Daoy (cell line): ENCODE data around the gene SUB1. TPM values are rescaled to one million over a fixed set of nuclear protein-coding genes. Genes with fewer than 3 reads are reported as not detected.
"Not testable (repeated sequence)": the region's sequence is repeated elsewhere in the genome, so short reads cannot be mapped to it uniquely, and the experiment has no call there.

Experiments
- DNase-seq: peaks from one replicate; pipeline ENCODE4 v3.0.0-alpha.2; 2015; ENCODE audit warnings: low read depth
- total RNA-seq: library from RNA; depleted of rRNA; stranded (reverse); fragments of >200 nt; shearing (Covaris generic); gene quantifications from 2 replicates; pipeline ENCODE4 v1.2.3, GENCODE V29; 2014; rRNA removed

Gene SUB1
- 353 and 407 TPM in 2 replicates for total RNA-seq

DNA sequence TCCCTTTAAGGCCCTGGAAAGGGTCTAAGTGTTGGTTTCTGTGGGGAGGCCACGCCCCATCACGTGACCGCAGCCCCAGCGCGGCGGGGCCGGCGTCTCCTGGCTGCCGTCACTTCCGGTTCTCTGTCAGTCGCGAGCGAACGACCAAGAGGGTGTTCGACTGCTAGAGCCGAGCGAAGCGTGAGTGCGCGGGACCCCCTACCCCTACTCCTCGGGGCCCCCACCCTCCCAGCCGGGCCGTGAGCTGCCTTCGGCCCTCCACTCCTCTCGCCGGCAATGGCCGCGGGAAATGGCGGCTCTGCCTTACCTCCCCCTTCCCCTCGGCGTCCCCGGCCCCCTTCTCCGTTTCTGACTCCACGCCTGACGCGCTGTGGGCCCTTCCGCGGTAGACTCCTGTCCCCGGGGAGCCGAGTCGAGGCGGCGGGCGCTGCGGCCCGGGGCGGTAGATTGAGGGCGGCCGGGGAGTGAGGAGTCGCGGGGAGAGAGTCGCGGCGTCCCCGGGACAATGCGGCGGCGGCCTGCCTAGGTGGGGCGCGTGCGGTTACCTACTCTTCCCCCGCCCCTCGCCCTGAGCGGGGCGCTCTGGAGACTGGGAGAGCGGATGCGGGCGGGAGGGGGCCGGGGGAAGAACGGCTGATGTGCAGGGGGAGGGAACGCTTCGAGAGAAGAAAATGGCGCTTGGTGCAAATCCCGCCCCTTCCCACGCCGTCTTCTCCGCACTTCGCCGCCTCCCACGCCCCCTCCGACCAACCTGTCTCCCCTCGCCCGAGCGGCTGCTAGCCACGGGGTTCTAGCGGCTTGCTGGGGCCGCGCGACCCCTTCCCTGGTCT is at the start of gene SUB1:
Gene SUB1 (plus strand): TSS at position 112 of the 830 bp plus-strand sequence. CDS start 2,956 bp downstream, outside the sequence.
- DNase-seq = peak; percentile 94

DNA sequence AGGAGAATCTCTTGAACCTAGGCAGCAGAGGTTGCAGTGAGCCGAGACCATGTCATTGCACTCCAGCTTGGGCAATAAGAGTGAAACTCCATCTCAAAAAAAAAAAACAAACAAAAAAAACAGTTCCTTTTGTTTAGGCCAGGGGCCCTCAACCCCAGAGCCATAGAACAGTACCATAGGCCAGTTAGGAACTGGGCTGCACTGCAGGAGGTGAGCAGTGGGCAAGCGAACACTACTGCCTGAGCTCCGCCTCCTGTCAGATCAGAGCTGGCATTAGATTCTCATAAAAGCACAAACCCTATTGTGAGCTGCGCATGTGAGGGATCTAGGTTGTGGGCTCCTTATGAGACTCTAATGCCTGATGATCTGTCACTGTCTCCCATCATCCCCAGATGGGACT is 49.1 kb upstream of the SUB1 start:
- DNase-seq = no peak

DNA sequence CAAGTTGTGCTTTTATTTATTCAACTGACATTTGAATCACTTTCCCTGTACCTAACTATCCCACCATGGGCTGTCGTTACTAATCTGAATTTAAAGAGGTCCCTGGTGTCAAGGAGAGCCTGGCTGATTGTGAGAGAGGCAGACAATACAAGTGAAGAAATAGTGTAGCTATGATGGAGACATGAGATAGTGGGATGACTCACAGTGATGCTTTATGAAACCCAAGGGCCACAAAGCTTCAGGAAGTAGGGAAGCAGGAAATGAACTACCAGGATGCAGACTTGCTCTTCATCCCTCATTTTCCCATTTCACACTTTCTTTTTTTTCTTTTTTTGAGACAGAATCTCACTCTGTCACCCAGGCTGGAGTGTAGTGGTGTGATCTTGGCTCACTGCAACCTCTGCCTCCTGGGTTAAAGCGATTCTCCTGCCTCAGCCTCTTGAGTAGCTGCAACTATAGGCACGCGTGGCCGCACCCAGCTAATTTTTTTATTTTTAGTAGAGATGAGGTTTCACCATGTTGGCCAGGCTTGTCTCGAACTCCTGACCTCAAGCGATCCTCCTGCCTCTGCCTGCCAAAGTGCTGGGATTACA is 47.8 kb upstream of the SUB1 start:
- DNase-seq = peak; percentile 74

DNA sequence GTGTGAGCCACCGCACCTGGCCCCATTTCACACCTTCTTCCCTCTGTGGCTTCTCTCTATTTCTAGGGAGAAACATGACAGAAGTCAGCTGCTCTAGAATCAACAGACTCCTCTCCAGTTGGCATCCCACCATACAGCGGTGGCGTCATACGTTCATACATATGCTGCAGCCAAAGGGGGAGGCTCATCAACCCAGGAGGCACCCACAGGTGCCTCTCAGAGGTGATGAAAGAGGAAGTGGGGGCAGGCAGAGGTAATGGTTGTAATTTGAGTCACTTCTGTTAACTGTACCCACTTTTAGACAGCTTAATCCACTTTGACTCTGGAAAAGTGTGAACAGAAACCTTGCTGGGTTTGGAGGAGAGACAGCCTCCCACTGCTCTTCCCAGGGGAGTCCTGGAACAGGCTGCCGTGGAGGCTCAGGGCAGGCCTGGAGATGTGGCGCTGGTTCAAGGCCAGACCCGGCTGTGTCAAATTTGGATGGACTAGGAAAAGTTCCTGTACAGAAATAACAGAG is 47.3 kb upstream of the SUB1 start:
- no peak for DNase-seq

DNA sequence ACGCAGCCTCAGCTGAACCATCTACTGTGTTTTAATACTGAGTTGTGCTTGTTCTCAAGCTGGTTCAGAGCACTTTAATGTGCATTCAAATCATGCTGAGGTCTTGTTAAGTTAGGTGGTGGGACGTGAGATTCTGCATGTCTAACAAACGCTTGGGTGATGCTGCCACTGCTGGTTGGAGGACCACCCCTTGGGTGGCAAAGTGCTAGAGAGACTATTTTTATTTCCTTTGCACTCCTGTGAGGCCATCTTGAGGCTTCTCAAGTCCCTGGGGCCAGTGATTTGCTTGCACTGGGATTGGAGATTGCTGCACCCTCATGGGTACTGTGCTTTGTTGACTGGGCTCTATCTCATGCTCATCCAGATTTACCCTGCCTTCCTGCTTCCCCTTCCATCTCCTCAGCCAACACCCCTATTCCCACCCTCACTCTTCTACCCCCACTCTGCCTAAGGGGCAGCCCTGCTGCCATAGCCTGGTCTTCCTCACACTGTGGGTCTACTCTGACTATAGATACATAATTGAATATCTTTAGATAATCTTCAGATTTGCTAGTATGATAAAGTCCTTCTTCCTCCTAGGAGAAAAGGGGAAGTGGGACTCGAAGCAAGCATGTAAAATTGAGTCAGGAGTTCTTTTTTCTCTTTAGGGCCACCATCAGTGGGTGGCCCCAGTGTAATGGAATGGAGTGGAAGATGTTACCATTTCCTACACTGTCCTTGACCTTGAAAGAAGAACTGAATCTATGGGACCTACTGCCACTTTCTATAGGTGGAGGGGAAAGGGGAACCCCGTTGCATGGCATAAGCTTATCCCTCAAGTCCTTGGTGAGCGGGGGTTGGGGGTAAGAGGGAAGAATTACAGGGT is 45.1 kb upstream of the SUB1 start:
- DNase-seq = no peak

DNA sequence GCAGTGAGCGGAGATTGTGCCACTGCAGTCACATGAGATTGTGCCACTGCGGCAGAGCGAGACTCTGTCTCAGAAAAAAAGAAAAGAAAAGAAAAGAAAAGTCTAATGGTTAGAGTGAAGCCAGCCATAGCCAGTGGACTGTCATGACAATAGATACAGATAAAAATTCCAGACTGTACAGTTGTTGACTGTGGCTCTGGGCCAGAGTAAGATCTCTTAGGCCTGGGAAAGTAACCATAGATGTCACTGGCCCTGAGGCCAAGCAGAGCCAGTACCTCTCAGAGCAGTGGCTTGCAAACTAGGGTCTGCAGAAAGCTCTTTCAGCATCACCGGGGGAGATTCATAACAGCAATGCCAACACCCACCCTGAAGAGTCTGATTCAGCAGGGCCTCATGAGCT is 44.1 kb upstream of the SUB1 start:
- DNase-seq = no peak

DNA sequence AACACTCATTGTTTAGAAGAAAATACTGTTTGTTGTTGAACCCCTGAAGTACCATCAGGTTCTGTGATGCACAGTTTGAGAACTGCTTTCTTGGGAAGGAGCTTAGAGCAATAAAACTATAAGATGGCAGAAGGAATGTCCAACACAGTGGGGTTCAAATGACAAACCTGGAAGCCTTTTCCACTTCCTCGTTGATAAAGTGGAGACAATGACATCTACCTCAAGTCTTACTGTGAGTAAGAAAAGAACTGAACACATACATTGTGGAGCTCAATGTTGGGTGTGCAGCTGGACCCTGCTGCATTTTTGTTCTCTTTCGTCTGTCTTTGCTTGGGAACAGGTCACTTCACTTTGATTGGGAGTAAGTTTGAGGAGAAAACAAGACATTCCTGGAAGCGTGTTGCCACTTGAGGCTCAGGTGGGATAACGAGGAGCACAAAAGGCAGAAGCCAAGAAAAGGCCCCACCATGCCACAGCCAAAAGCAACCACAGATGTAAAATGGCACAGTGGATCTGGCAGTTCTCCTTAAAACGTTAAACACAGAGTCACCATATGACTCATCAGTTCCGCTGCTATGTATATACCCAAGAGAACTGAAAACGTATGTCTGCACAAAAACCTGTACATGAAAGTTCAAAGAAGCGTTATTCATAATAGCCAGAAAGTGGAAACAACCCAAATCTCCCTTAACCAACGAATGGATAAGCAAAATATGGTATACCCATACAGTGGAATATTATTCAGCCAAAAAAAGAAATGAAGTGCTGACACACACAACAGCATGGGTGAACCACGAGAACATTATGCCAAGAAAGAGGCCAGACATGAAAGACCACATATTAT is 42.9 kb upstream of the SUB1 start:
- peak; percentile 52 for DNase-seq

DNA sequence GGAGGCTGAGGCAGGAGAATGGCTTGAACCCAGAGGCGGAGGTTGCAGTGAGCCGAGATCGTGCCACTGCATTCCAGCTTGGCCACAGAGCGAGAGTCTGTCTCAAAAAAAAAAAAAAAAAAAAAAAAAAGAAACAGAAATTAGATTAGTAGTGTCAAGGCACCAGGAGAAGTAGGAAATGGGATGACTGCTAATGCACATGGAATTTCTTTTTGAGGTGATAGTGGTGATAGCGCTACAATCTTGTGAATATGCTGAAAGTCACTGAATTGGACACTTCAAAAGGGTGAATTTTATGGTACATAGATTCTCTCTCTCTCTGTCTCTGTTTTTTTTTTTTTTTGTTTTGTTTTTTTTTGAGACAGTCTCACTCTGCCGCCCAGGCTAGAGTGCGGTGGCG is 42.1 kb upstream of the SUB1 start:
- DNase-seq = no peak

DNA sequence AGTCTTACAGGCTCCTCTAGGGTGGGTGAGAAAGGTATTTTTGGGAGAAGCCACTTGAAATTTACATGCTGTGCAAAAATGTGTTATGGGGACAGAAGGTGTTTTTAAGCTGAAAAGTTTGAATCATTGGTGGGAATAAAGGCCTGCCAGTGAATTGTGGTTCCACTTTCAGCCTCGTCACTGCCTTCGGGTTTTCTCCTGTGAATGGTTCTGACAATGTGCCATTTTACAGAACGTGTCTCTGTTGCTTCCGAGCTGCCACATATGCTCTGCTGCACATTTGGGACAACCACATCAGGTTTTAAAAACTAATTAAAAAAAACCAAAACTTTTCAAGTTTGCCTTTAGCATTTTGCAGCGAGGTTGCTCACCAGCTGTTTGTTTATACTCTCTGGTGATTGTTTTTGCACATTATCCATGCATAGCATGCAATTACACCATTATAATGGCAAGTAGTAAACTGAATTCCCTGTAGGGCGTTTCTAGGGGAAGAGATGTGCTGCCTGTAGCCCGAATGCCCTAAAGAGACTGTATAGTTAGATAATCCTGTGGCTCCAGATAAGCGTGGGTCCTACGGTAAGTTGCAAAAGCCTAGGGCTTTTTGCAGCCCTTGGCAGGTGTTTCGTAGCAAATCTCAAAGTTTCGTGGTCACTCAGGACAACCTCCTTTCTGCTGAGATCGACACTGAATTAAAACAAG is 40.1 kb upstream of the SUB1 start:
- DNase-seq = no peak

DNA sequence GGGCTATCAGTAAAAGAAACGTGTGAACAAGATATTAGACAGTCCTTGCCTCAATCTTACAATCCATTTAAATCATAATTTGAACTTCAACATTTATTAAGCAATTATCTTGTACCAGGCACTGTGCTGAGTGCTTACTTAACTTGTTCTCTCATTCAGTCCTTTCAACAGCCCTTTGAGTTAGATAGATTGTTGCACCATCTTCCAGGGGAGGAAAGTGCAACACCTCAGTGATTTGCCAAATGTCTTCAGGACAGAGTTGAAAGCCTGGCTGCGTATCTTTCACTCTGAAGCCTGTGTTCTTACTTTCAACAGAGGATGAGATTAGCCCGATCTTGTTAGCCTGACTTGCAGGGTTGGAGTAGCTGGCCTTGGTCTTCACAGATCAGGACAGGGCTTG is 34.2 kb upstream of the SUB1 start:
- DNase-seq = no peak

DNA sequence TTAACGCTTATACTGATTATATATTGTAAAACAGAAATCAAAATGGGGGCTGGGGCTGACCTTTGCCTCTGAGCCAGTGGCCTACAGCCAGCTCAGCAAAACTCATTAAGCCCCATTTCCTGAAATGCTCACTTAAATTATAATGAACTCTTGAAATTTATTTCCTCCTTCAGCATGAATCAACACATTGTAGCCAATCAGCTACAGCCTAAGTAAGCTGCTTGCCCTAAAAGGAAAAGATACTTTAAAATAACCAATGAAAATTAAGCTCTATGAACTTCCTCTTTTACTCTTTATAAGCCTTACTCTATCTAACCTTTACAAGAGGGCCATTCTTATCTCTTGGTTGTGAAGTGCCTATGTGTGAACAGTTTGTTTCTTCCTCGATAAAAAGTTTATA is 33.5 kb upstream of the SUB1 start:
- DNase-seq = no peak

DNA sequence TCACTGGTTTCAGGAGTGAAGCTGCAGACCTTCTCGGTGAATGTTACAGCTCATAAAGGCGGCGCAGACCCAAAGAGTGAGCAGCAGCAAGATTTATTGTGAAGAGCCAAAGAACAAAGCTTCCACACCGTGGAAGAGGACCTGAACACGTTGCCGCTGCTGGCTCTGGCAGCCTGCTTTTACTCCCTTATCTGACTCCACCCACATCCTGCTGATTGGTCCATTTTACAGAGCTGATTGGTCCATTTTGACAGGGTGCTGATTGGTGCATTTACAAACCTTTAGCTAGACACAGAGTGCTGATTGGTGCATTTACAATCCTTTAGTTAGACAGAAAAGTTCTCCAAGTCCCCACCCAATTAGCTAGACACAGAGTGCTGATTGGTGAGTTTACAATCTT is 32.9 kb upstream of the SUB1 start:
- not testable (repeated sequence) for DNase-seq

DNA sequence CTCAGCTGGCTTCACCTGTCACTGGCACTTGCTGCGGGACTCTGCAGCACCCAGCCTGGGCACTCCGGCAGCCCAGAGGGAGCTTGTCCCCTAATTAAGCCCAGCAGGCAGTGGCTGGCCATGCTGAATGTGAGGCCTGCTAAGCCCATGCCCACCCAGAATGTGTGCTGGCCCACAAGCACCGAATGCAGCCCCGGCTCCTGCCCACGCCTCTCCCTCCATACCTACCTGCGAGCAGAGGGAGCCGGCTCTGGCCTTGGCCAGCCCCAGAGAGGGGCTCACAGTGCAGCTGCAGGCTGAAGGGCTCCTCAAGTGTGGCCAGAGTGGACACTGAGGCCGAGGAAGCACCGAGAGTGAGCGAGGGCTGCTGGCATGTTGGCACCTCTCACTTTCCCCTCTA is 32.4 kb upstream of the SUB1 start:
- no peak for DNase-seq

DNA sequence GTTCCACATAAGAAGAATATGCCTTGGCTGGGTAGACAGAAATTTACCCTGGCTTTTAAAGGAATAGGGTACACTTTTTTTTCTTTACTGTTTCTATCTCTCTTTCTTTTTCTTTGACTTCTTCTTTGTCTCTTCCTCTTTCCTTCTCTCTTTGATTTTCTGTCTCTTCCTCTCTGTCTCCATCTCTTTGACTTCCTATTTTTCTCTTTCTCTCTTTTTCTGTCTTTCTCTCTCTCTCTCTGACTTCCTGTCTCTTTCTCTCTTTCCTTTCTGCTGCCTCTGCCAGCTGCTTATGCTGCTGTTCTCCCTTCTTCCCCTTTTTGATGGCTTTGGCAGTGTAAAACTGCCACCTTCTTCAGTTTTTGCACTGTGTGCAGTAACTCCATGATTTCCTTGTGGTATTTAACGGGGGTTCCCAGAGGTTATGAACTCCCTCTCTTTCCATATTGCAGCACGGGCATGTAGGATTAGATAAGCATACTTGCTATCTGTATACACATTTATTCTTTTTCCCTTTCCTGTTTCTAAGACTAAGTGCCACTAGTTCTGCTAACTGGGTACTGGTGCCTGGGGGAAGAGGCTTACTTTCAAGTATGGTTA is 31.1 kb upstream of the SUB1 start:
- not testable (repeated sequence) for DNase-seq

DNA sequence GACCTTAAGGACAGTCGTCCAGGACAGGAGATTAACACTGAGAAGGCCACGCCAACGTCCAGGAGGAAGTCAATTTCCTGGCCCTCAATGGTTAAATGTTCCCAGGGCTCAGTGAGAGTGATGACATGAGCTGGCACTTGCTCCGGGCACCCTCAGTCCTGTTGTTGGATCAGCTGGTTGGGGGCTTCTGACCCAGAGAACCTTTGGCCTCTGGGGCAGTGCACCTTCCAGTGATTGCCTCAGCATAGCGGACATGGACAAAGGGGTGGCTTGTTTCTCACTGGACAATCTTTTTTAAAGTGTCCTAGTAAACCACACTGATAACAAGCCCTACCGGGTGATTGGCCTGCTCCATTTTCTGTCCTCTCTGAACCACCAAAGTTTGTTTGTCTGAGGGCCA is 28.8 kb upstream of the SUB1 start:
- DNase-seq = not testable (repeated sequence)

DNA sequence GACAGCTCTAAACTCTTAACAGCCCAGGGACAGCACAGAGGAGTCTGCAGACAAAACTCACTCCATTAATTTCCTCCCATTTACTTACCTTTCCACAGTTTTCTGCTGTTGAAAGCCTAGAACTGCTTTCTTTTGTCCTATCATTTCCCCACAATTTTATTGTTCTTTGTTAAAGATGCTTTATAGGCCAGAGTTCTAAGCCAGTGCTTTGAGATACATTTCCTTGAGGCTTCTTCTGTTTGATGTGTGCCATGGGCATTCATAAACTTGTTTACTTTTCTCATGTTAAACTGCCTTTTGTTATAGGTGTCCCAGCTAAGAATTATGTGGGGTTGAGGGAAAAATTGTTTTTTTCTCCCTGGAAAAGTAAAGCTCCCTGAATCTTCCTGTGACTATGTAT is 25.9 kb upstream of the SUB1 start:
- DNase-seq = no peak

DNA sequence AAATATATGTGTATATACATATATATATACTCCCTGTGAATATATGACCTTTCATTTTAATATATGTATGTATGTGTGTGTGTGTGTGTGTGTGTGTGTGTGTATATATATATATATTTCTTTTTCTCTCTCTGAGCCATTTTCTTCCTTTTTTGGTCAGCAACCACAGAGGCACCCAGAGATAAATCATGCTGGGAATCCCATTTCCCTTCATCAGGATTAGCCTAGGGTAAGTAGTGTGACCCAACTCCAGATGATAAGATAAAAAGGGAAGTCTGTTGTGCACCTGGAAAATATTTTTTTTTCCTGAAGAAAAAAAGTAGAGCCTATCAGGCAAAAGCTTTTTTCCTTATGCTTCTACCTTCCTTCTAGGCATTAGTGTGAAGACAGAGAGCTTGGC is 25.4 kb upstream of the SUB1 start:
- DNase-seq = no peak

DNA sequence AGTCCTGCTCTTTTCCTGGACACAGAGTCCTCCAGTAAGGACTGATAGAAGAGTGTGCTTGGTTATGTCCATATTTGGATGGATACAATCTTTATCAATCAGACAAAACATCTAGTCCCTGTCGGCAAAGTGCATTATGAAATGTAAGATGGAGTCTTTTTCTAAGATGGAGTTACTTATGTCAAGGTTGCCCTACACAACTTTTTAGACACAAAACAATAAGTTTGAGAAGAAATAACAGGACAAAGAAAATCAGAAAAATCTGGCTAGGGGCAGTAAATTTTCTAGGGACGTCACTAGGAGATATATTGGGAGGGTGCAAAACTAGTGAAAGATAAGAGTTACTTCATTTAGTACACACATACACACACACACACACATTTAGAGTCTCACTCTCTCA is 23.3 kb upstream of the SUB1 start:
- DNase-seq = no peak

DNA sequence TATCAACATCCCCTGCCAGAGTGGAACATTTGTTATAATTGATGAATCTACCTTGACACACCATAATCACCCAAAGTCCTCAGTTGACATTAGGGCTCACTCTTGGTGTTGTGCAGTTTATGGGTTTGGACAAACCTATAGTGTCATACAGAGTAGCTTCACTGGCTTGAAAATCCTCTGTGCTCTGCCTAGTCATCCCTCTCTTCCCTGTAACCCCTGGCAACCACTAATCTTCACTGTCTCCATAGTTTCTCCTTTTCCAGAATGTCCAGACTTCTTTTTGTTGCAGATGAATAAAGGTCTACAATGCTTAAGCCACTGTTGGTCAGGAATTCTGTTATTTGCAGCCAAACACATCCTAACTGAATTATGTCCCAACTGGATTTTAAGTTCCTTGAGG is 22.5 kb upstream of the SUB1 start:
- DNase-seq = no peak

DNA sequence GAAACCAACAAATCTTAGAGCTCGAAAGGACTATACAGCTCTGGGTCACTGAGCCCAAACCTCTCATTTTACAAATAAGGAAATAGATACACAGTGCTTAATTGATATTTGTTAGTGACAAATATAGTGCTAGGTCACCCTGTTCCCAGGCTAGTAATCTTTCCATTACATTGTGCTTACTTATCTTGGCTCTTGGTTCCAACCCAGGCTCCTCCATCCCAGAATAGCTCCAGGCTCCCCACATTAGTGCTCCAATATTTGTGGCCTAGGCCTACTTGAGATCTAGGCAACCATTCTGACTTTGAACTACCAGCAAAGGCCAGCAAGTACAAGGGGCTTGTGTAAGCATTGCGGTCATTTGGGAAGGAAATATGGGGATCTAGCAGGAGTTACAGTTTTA is 21.7 kb upstream of the SUB1 start:
- DNase-seq = no peak
